WTC11 (cell line): ENCODE results near the gene TMEM174.

Experiments
- FOXJ3 ChIP-seq: sonication (generic); formaldehyde crosslinking; IDR thresholded peaks from 2 replicates; pipeline ENCODE4 v1.9.0; 2021; ENCODE audit warnings: missing genetic modification reagents, mild to moderate bottlenecking, borderline replicate concordance
- SP1 ChIP-seq: sonication (generic); formaldehyde crosslinking; conservative IDR thresholded peaks from 2 replicates; pipeline ENCODE4 v1.8.1; 2022; ENCODE audit warnings: missing genetic modification reagents
- USF1 ChIP-seq: sonication (generic); formaldehyde crosslinking; IDR thresholded peaks from 2 replicates; pipeline ENCODE4 v1.8.0; 2022; ENCODE audit warnings: mild to moderate bottlenecking, missing genetic modification reagents
- TF ChIP-seq, protein P1 (sequence below): fragments of 200-600 bp; IDR thresholded peaks from 2 replicates; pipeline ENCODE4 v1.8.0; 2022; ENCODE audit warnings: antibody characterized with exemption

GRCh38 chr5:73180566-73180965 is 7.6 kb downstream of the TMEM174 start:
- TF ChIP-seq, protein P1, sequence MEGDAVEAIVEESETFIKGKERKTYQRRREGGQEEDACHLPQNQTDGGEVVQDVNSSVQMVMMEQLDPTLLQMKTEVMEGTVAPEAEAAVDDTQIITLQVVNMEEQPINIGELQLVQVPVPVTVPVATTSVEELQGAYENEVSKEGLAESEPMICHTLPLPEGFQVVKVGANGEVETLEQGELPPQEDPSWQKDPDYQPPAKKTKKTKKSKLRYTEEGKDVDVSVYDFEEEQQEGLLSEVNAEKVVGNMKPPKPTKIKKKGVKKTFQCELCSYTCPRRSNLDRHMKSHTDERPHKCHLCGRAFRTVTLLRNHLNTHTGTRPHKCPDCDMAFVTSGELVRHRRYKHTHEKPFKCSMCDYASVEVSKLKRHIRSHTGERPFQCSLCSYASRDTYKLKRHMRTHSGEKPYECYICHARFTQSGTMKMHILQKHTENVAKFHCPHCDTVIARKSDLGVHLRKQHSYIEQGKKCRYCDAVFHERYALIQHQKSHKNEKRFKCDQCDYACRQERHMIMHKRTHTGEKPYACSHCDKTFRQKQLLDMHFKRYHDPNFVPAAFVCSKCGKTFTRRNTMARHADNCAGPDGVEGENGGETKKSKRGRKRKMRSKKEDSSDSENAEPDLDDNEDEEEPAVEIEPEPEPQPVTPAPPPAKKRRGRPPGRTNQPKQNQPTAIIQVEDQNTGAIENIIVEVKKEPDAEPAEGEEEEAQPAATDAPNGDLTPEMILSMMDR = no peak
- TF ChIP-seq USF1 (CRISPR knock-in tag) (no peak), FOXJ3 (CRISPR knock-in tag) (no peak), SP1 (CRISPR knock-in tag) (no peak)
